H1 (cell line): Measurements from ENCODE around the gene ABCD1. TPM values are rescaled to one million over a fixed set of nuclear protein-coding genes. Genes with fewer than 3 reads are reported as not detected.

Experiments
- CTCF ChIA-PET: fragments of 300-600 bp; sonication (Branson Sonifier 250); formaldehyde crosslinking; loops from one replicate; lab custom pipeline; 2021; ENCODE audit not compliant: partially characterized antibody; lab: Charles Lee
- POLR2A ChIA-PET: fragments of 300-600 bp; sonication (Branson Sonifier 250); formaldehyde crosslinking; loops from one replicate; lab custom pipeline; 2021; ENCODE audit warnings: inconsistent platforms; ENCODE audit not compliant: partially characterized antibody; lab: Charles Lee
- DNase-seq, 2 experiments: peaks; one replicate each; pipeline versions ENCODE4 v3.0.0 to v3.0.0-alpha.2; 2010 to 2022; ENCODE audit warnings: low spot score in 2 of 2, low read depth in 1 of 2, mixed read lengths in 1 of 2
- FAIRE-seq: peaks from 2 replicates; lab custom pipeline; 2011; peaks lifted over from hg19 to GRCh38; lab: Jason Lieb, UNC
- H2AFZ ChIP-seq: 2 replicates; pipeline ENCODE4 v1.8.1; 2012; ENCODE audit warnings: low read length, inconsistent platforms
- H2AK5ac ChIP-seq: 2 replicates; pipeline ENCODE4 v1.6.1; 2013; ENCODE audit warnings: low read depth, low read length
- H2BK120ac ChIP-seq: replicated peaks from 2 replicates; pipeline ENCODE3; 2013; ENCODE audit warnings: low read depth, low read length, inconsistent platforms
- H2BK12ac ChIP-seq: 2 replicates; pipeline ENCODE4 v1.6.1; 2013; ENCODE audit warnings: low read depth, low read length
- H2BK15ac ChIP-seq: 2 replicates; pipeline ENCODE4 v1.6.1; 2013; ENCODE audit warnings: low read length
- H2BK20ac ChIP-seq: 2 replicates; pipeline ENCODE4 v1.6.1; 2013; ENCODE audit warnings: low read length
- H2BK5ac ChIP-seq: 2 replicates; pipeline ENCODE4 v1.6.1; 2013; ENCODE audit warnings: low read depth, low read length
- H3K14ac ChIP-seq: 2 replicates; pipeline ENCODE4 v1.6.1; 2013; ENCODE audit warnings: inconsistent platforms; ENCODE audit not compliant: insufficient read length
- H3K18ac ChIP-seq: 2 replicates; pipeline ENCODE4 v1.6.1; 2013; ENCODE audit warnings: low read length; ENCODE audit errors: extremely low read depth
- H3K23ac ChIP-seq: 2 replicates; pipeline ENCODE4 v1.6.1; 2013; ENCODE audit warnings: inconsistent platforms; ENCODE audit not compliant: insufficient read length
- H3K23me2 ChIP-seq: 2 replicates; pipeline ENCODE4 v1.6.1; 2013; ENCODE audit warnings: low read depth, low read length
- H3K27ac ChIP-seq: 2 replicates; pipeline ENCODE4 v1.6.1; 2011; ENCODE audit warnings: low read depth, low read length, inconsistent platforms
- H3K27me3 ChIP-seq, 4 experiments: replicated peaks in 1 of 4; 1 replicate in 1 of 4; 2 replicates in 3 of 4; pipeline versions ENCODE4 v1.6.1 to v1.8.1; 2011 to 2013; ENCODE audit warnings: low read length in 3 of 4, mild to moderate bottlenecking in 3 of 4, inconsistent platforms in 2 of 4, mixed read lengths in 2 of 4, moderate library complexity in 1 of 4; ENCODE audit not compliant: control insufficient read depth in 3 of 4, insufficient read depth in 3 of 4; ENCODE audit errors: extremely low read depth in 1 of 4
- H3K36me3 ChIP-seq, 4 experiments: 2 replicates each; pipeline versions ENCODE4 v1.6.1 to v1.8.1; 2011 to 2013; ENCODE audit warnings: mild to moderate bottlenecking in 4 of 4, low read length in 3 of 4, moderate library complexity in 2 of 4, control low read depth in 1 of 4, inconsistent platforms in 1 of 4; ENCODE audit not compliant: insufficient read depth in 4 of 4, control insufficient read depth in 2 of 4
- H3K4ac ChIP-seq: replicated peaks from 2 replicates; pipeline ENCODE3; 2013; ENCODE audit warnings: low read length, low read depth, mixed read lengths, inconsistent platforms; ENCODE audit not compliant: insufficient read length
- H3K4me1 ChIP-seq, 4 experiments: replicated peaks in 1 of 4; 1 replicate in 1 of 4; 2 replicates in 3 of 4; pipeline versions ENCODE4 v1.6.1 to v1.8.1; 2011 to 2013; ENCODE audit warnings: low read length in 3 of 4, inconsistent platforms in 2 of 4, mixed read lengths in 1 of 4; ENCODE audit not compliant: insufficient read depth in 4 of 4, control insufficient read depth in 3 of 4
- H3K4me2 ChIP-seq, 2 experiments: 2 replicates each; pipeline versions ENCODE4 v1.6.1 to v1.8.1; 2011 to 2013; ENCODE audit warnings: low read depth in 2 of 2, low read length in 2 of 2, control low read depth in 1 of 2, inconsistent platforms in 1 of 2, mild to moderate bottlenecking in 1 of 2; ENCODE audit not compliant: insufficient read depth in 1 of 2
- H3K4me3 ChIP-seq, 4 experiments: fragments of 200-600, 300-600 bp in 1 of 4; sonication (generic), shearing (Covaris generic), sonication (Bioruptor Twin) in 1 of 4; 2 replicates each; pipeline versions ENCODE4 v1.5.1 to v1.8.1; 2011 to 2016; ENCODE audit warnings: low read length in 4 of 4, low read depth in 3 of 4, control low read depth in 2 of 4, inconsistent platforms in 2 of 4, mild to moderate bottlenecking in 2 of 4, mixed read lengths in 1 of 4, moderate library complexity in 1 of 4; ENCODE audit not compliant: insufficient read depth in 2 of 4; ENCODE audit errors: extremely low read depth in 1 of 4
- H3K56ac ChIP-seq: replicated peaks from 2 replicates; pipeline ENCODE3; 2013; ENCODE audit warnings: low read depth, mild to moderate bottlenecking, mixed read lengths, low read length, inconsistent platforms; ENCODE audit not compliant: insufficient read length
- H3K79me1 ChIP-seq: 2 replicates; pipeline ENCODE4 v1.6.1; 2013; ENCODE audit warnings: low read depth, low read length, control low read depth
- H3K79me2 ChIP-seq, 2 experiments: 2 replicates each; pipeline versions ENCODE4 v1.6.1 to v1.8.1; 2012 to 2013; ENCODE audit warnings: low read length in 2 of 2, mild to moderate bottlenecking in 2 of 2, inconsistent platforms in 1 of 2; ENCODE audit not compliant: insufficient read depth in 2 of 2, control insufficient read depth in 1 of 2
- H3K9ac ChIP-seq, 4 experiments: replicated peaks in 1 of 4; 1 replicate in 1 of 4; 2 replicates in 3 of 4; pipeline versions ENCODE4 v1.6.1 to v1.8.1; 2011 to 2013; ENCODE audit warnings: low read depth in 3 of 4, low read length in 3 of 4, control low read depth in 2 of 4, mild to moderate bottlenecking in 2 of 4, moderate library complexity in 2 of 4, inconsistent platforms in 1 of 4; ENCODE audit errors: extremely low read depth in 1 of 4
- H3K9me3 ChIP-seq, 2 experiments: 2 replicates each; pipeline versions ENCODE4 v1.6.1 to v1.8.1; 2012 to 2013; ENCODE audit warnings: mild to moderate bottlenecking in 2 of 2, moderate library complexity in 2 of 2, control low read depth in 1 of 2, inconsistent platforms in 1 of 2, low read depth in 1 of 2, low read length in 1 of 2, mixed read lengths in 1 of 2; ENCODE audit not compliant: insufficient read depth in 2 of 2
- H4K20me1 ChIP-seq, 2 experiments: replicated peaks in 1 of 2; 2 replicates each; pipeline versions ENCODE3 to v1.8.1; 2011 to 2013; ENCODE audit warnings: inconsistent platforms in 2 of 2, low read length in 2 of 2, mild to moderate bottlenecking in 1 of 2; ENCODE audit not compliant: insufficient read depth in 2 of 2, control insufficient read depth in 1 of 2
- H4K5ac ChIP-seq: 2 replicates; pipeline ENCODE4 v1.6.1; 2013; ENCODE audit warnings: low read length, low read depth, mixed read lengths, inconsistent platforms; ENCODE audit not compliant: insufficient read length
- H4K8ac ChIP-seq: 2 replicates; pipeline ENCODE4 v1.8.0; 2013; ENCODE audit warnings: mild to moderate bottlenecking, moderate library complexity, low read length, inconsistent platforms; ENCODE audit not compliant: insufficient read depth; ENCODE audit errors: extremely low read depth
- H4K91ac ChIP-seq: replicated peaks from 2 replicates; pipeline ENCODE3; 2013; ENCODE audit warnings: low read length, mixed read lengths, inconsistent platforms; ENCODE audit not compliant: insufficient read length
- ASH2L ChIP-seq: fragments of 200-600, 300-600 bp; sonication (generic); IDR thresholded peaks from one replicate; pipeline ENCODE4 v1.7.1; 2017; ENCODE audit warnings: low read length
- CBX5 ChIP-seq: fragments of 300-800, 300-1000 bp; sonication (generic); IDR thresholded peaks from 2 replicates; pipeline ENCODE4 v1.7.1; 2016; ENCODE audit warnings: antibody characterized with exemption, low read length, low read depth
- CBX8 ChIP-seq: fragments of 300-800, 300-1000 bp; sonication (generic); IDR thresholded peaks from 2 replicates; pipeline ENCODE4 v1.7.1; 2016; ENCODE audit warnings: low read depth, low read length, borderline replicate concordance
- CEBPB ChIP-seq: IDR thresholded peaks from 2 replicates; pipeline ENCODE4 v1.6.1; 2012; ENCODE audit warnings: low read depth, low read length
- CHD1 ChIP-seq: IDR thresholded peaks from 2 replicates; pipeline ENCODE4 v1.6.1; 2012; ENCODE audit warnings: low read depth, low read length, improper control_type of control experiment
- CTBP2 ChIP-seq: IDR thresholded peaks from 2 replicates; pipeline ENCODE4 v1.7.0; 2011; ENCODE audit warnings: borderline replicate concordance, mild to moderate bottlenecking, moderate library complexity, mixed read lengths, low read length; ENCODE audit not compliant: insufficient read depth, insufficient read length
- EZH2 ChIP-seq: fragments of 200-600 bp; sonication (generic); IDR thresholded peaks from 2 replicates; pipeline ENCODE4 v1.7.1; 2012; ENCODE audit warnings: low read depth, mild to moderate bottlenecking, moderate library complexity, low read length, inconsistent platforms; ENCODE audit not compliant: severe bottlenecking
- GABPA ChIP-seq: IDR thresholded peaks from 2 replicates; pipeline ENCODE4 v1.6.1; 2011; ENCODE audit warnings: mild to moderate bottlenecking, low read length, moderate library complexity, borderline replicate concordance; ENCODE audit not compliant: insufficient read depth
- GTF2F1 ChIP-seq: IDR thresholded peaks from 2 replicates; pipeline ENCODE4 v1.6.1; 2012; ENCODE audit warnings: low read depth, low read length, improper control_type of control experiment, borderline replicate concordance
- KDM1A ChIP-seq: fragments of 200-600, 300-600 bp; sonication (generic); IDR thresholded peaks from 2 replicates; pipeline ENCODE4 v1.7.1; 2016; ENCODE audit warnings: mild to moderate bottlenecking, low read length, borderline replicate concordance
- POLR2A ChIP-seq, 2 experiments: IDR thresholded peaks; 1 replicate in 1 of 2; 2 replicates in 1 of 2; pipeline ENCODE4 v1.6.1; 2011; ENCODE audit warnings: low read depth in 2 of 2, low read length in 2 of 2, mild to moderate bottlenecking in 2 of 2; ENCODE audit errors: control extremely low read depth in 1 of 2
- WGBS, 2 experiments: shearing (Covaris generic) in 1 of 2; methylation state at CpG; one replicate each; pipeline versions ENCODE4 v1.1.6 to v1.1.7; 2013 to 2015; ENCODE audit warnings: low lambda C conversion rate in 2 of 2, mixed read lengths in 2 of 2, inconsistent platforms in 1 of 2, low coverage in 1 of 2, missing lambda C conversion rate in 1 of 2; ENCODE audit not compliant: insufficient replicate concordance in 2 of 2, insufficient coverage in 1 of 2, insufficient read length in 1 of 2; ENCODE audit errors: extremely low coverage in 1 of 2, missing lambda C conversion rate in 1 of 2; 5-methylcytosine and 5-hydroxymethylcytosine counted together
- polyA plus RNA-seq, 7 experiments: library from polyadenylated mRNA; depleted of rRNA in 3 of 7; stranded (reverse) in 5 of 7; unstranded in 2 of 7; fragments of >200 nt in 5 of 7; fragments of 200-250 nt in 2 of 7; gene quantifications; 1 replicate in 5 of 7; 2 replicates in 1 of 7; 4 replicates in 1 of 7; pipeline versions ENCODE4 v1.2.1 to v1.2.3, GENCODE V29; 2011 to 2013; ENCODE audit warnings: missing spikeins in 2 of 7, mixed read lengths in 2 of 7
- total RNA-seq: library from RNA; stranded (reverse); fragmentation: NEBNext Ultra II Directional; extraction: Animal tissue kit (Norgen Biotek cat#: 25700); gene quantifications from 2 replicates; pipeline ENCODE4 v1.2.1, GENCODE V29; 2021
- TF ChIP-seq, protein P1 (sequence below): IDR thresholded peaks from 2 replicates; pipeline ENCODE4 v1.6.1; 2011; ENCODE audit warnings: low read length, improper control_type of control experiment

Gene ABCD1
- total and polyA plus RNA-seq, 2 of the 8 experiments (the other 6 are each of a cell fraction or from before 2014, with no cell fraction given) = 3.1 to 6.6 TPM

DNA sequence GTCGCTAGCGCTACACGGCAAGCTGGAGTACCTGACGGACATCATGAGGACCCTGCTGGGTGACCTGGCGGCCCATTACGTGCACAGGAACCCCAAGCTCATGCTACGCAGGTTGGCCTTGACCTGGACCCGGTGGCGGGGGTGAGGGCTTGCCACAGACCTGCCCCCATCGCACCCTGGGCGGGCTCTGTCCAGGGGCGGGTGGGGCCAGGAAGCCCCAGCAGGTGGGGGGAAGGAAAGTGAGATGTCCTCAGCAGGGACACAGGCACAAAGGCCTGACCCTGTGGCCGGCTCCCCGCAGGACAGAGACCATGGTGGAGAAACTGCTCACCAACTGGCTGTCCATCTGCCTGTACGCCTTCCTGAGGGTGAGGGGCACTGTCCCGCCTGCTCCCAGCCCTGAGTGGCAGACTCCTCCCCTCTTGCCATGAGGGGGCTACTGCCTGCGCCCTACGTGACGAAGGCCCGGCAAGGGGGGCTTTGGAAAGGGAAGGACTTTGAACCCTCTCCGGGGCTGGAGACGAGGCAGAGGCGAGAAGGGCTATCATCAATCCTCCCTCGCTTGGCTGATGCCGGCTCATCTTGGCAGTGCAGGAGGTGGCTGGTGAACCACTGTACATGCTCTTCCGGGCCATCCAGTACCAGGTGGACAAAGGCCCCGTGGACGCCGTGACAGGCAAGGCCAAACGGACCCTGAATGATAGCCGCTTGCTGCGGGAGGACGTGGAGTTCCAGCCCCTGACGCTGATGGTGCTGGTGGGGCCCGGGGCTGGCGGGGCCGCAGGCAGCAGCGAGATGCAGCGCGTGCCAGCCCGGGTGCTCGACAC, 50.9 kb downstream of the ABCD1 start:
- Histone ChIP-seq H3K4ac (no peak overlapping the region), H3K27me3 (no peaks in the 10 kb centered on the region), H4K91ac (no peak overlapping the region), H2BK12ac (no peak overlapping the region), H2AK5ac (no peak overlapping the region), H3K9me3 (no peaks in the 10 kb centered on the region), H3K27ac (no peak overlapping the region), H3K79me1 (no peaks in the 10 kb centered on the region), H3K4me2 (no peak overlapping the region), H3K23ac (no peak overlapping the region), H2BK20ac (no peak overlapping the region), H3K4me1 (no peaks in the 10 kb centered on the region), H3K56ac (no peak overlapping the region), H3K36me3 (no peaks in the 10 kb centered on the region), H4K20me1 (no peaks in the 10 kb centered on the region), H3K14ac (no peak overlapping the region), H2AFZ (no peak overlapping the region), H3K18ac (no peak overlapping the region), H3K4me3 (no peak overlapping the region), H3K79me2 (no peaks in the 10 kb centered on the region), H2BK5ac (no peak overlapping the region), H4K5ac (no peak overlapping the region), H2BK15ac (no peak overlapping the region), H3K23me2 (no peaks in the 10 kb centered on the region), H2BK120ac (no peak overlapping the region), H3K9ac (no peak overlapping the region), H4K8ac (no peak overlapping the region)
- CTCF ChIA-PET = interaction anchor here (1.5 kb wide), 1 partner anchor 143 kb away, joined by 3 read pairs; no protein-coding TSS in a partner anchor
- DNase-seq (no peak), FAIRE-seq (no peak)
- POLR2A ChIA-PET = interaction anchor here (0.7 kb wide), 1 partner anchor 9 kb away, joined by 3 read pairs; no protein-coding TSS in a partner anchor
- whole genome bisulfite sequencing, 2 experiments = 95% methylated on average over 13 of the region's 42 CpGs; no CpG with 5 or more reads in 1 of the 2 experiments
- no peak for TF ChIP-seq CEBPB
- no peak for TF ChIP-seq EZH2
- TF ChIP-seq CTBP2 = no peak
- TF ChIP-seq GTF2F1 = no peak
- TF ChIP-seq CBX5 = no peak
- TF ChIP-seq CHD1 = no peak
- no peak for TF ChIP-seq POLR2A (IDR thresholded peaks at IDR 0.05; ENCODE audit: control extremely low read depth in 1 of 2, low read depth in 2 of 2, low read length in 2 of 2)
- TF ChIP-seq, protein P1, sequence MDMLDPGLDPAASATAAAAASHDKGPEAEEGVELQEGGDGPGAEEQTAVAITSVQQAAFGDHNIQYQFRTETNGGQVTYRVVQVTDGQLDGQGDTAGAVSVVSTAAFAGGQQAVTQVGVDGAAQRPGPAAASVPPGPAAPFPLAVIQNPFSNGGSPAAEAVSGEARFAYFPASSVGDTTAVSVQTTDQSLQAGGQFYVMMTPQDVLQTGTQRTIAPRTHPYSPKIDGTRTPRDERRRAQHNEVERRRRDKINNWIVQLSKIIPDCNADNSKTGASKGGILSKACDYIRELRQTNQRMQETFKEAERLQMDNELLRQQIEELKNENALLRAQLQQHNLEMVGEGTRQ = no peak
- no peak for TF ChIP-seq GABPA
- no peak for TF ChIP-seq CBX8
- no peak for TF ChIP-seq KDM1A
- no peak for TF ChIP-seq ASH2L
